Left lung (tissue), 10 donors: ENCODE data around the gene SLC2A4RG. TPM values are rescaled to one million over a fixed set of nuclear protein-coding genes. Genes with fewer than 3 reads are reported as not detected.

Source experiments
- ATAC-seq: fragments of 200-7000 bp; cut with Tn5 transposase; one replicate; pipeline ENCODE4 v1.9.1; 2020; ENCODE audit warnings: moderate library complexity
- DNase-seq, 4 donors: peaks; one replicate each; pipeline ENCODE4 v3.0.0-alpha.2; 2013 to 2020
- H3K27ac ChIP-seq, 2 donors: fragments of 200-600 bp; sonication (generic) in 1 of 2; one replicate each; pipeline versions ENCODE4 v1.5.0 to v1.8.0; 2020 to 2021
- H3K27me3 ChIP-seq, 2 donors: fragments of 200-600 bp; sonication (generic) in 1 of 2; one replicate each; pipeline versions ENCODE4 v1.5.0 to v1.8.0; 2020 to 2021
- H3K36me3 ChIP-seq, 2 donors: fragments of 200-600 bp; sonication (generic) in 1 of 2; one replicate each; pipeline versions ENCODE4 v1.5.0 to v1.8.0; 2020 to 2021
- H3K4me1 ChIP-seq, 2 donors: fragments of 200-600 bp; one replicate each; pipeline ENCODE4 v1.8.0; 2021
- H3K4me3 ChIP-seq, 2 donors: fragments of 200-600 bp; sonication (generic) in 1 of 2; one replicate each; pipeline versions ENCODE4 v1.5.0 to v1.8.0; 2020 to 2021; ENCODE audit warnings: mild to moderate bottlenecking in 1 of 2
- H3K9me3 ChIP-seq, 2 donors: fragments of 200-600 bp; sonication (generic) in 1 of 2; one replicate each; pipeline versions ENCODE4 v1.5.0 to v1.8.0; 2020 to 2021
- CTCF ChIP-seq, 2 donors: fragments of 200-600 bp; sonication (generic) in 1 of 2; IDR thresholded peaks; one replicate each; pipeline versions ENCODE4 v1.5.0 to v1.8.0; 2021; ENCODE audit warnings: antibody characterized with exemption in 2 of 2
- intact Hi-C, 2 donors: fragments of 100-400 bp; cut with DNase I; formaldehyde crosslinking; loops; one replicate each; pipeline versions ENCODE4 v1.11.2 to v1.14.2; 2022
- polyA plus RNA-seq, 6 donors: library from polyadenylated mRNA; unstranded; fragments of 120-200 nt; gene quantifications; one replicate each; pipeline ENCODE4 v1.2.1, GENCODE V29; 2013; ENCODE audit not compliant: insufficient read length in 6 of 6
- total RNA-seq, 2 donors: library from RNA; stranded (reverse); fragmentation: NEBNext Ultra II Directional; extraction: Animal tissue kit (Norgen Biotek cat#: 25700); gene quantifications; one replicate each; pipeline ENCODE4 v1.2.1, GENCODE V29; 2021
- donor health status: DM: no; HTN: yes; CAD: no.
- donor health status: DM: no; HTN: no; CAD: no.

SLC2A4RG gene
- total and polyA plus RNA-seq, 8 donors, result 61.1 to 166 (median 97.4) TPM

DNA sequence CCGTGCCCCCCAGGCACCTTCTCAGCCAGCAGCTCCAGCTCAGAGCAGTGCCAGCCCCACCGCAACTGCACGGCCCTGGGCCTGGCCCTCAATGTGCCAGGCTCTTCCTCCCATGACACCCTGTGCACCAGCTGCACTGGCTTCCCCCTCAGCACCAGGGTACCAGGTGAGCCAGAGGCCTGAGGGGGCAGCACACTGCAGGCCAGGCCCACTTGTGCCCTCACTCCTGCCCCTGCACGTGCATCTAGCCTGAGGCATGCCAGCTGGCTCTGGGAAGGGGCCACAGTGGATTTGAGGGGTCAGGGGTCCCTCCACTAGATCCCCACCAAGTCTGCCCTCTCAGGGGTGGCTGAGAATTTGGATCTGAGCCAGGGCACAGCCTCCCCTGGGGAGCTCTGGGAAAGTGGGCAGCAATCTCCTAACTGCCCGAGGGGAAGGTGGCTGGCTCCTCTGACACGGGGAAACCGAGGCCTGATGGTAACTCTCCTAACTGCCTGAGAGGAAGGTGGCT, 42.2 kb upstream of the SLC2A4RG start:
- no peaks in the 10 kb centered on the region for H3K9me3 ChIP-seq
- H3K27ac ChIP-seq, result peak overlapping the region in 1 of 2 donors; percentile 82
- ATAC-seq (no peak), DNase-seq (no peak)
- intact Hi-C loops, result no loop called here
- H3K36me3 ChIP-seq, result peaks cover 0 to 39% of the 10 kb centered on the region in 2 donors
- peaks cover 0 to 10% of the 10 kb centered on the region in 2 donors for H3K27me3 ChIP-seq
- no peak for TF ChIP-seq CTCF (IDR thresholded peaks at IDR 0.05)
- H3K4me3 ChIP-seq, result peak overlapping the region in 1 of 2 donors; percentile 40
- H3K4me1 ChIP-seq, result peaks cover 12 to 52% of the 10 kb centered on the region in 2 donors

DNA sequence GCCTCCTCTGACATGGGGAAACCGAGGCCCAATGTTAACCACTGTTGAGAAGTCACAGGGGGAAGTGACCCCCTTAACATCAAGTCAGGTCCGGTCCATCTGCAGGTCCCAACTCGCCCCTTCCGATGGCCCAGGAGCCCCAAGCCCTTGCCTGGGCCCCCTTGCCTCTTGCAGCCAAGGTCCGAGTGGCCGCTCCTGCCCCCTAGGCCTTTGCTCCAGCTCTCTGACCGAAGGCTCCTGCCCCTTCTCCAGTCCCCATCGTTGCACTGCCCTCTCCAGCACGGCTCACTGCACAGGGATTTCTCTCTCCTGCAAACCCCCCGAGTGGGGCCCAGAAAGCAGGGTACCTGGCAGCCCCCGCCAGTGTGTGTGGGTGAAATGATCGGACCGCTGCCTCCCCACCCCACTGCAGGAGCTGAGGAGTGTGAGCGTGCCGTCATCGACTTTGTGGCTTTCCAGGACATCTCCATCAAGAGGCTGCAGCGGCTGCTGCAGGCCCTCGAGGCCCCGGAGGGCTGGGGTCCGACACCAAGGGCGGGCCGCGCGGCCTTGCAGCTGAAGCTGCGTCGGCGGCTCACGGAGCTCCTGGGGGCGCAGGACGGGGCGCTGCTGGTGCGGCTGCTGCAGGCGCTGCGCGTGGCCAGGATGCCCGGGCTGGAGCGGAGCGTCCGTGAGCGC, 41.6 kb upstream of the SLC2A4RG start:
- DNase-seq (peak in 1 of 4 donors; percentile 75), ATAC-seq (no peak)
- peak overlapping the region in 1 of 2 donors; percentile 40 for H3K4me3 ChIP-seq
- H3K27ac ChIP-seq, result peak overlapping the region; percentile 56 to 82
- intact Hi-C loops, result no loop called here
- no peaks in the 10 kb centered on the region for H3K9me3 ChIP-seq
- TF ChIP-seq CTCF (IDR thresholded peaks at IDR 0.05), result no peak
- peaks cover 0 to 10% of the 10 kb centered on the region in 2 donors for H3K27me3 ChIP-seq
- peaks cover 12 to 47% of the 10 kb centered on the region in 2 donors for H3K4me1 ChIP-seq
- peaks cover 0 to 39% of the 10 kb centered on the region in 2 donors for H3K36me3 ChIP-seq

- H3K27ac ChIP-seq, result peak overlapping the region; percentile 56 to 82
- intact Hi-C loops, result no loop called here
- H3K36me3 ChIP-seq, result peaks cover 0 to 46% of the 10 kb centered on the region in 2 donors
- ATAC-seq (peak; percentile 50), DNase-seq (peak in 1 of 4 donors; percentile 81)
- H3K27me3 ChIP-seq, result peaks cover 0 to 10% of the 10 kb centered on the region in 2 donors
- H3K4me3 ChIP-seq, result peak overlapping the region in 1 of 2 donors; percentile 40
- no peaks in the 10 kb centered on the region for H3K9me3 ChIP-seq
- TF ChIP-seq CTCF (IDR thresholded peaks at IDR 0.05), result no peak
- peaks cover 12 to 47% of the 10 kb centered on the region in 2 donors for H3K4me1 ChIP-seq
Observed at GRCh38 chr20:63698739-63699465, 40.7 kb upstream of the SLC2A4RG start.

- H3K27ac ChIP-seq, result peak overlapping the region; percentile 41 to 82
- TF ChIP-seq CTCF (IDR thresholded peaks at IDR 0.05), result no peak
- ATAC-seq (no peak), DNase-seq (peak in 1 of 4 donors; percentile 70)
- no peaks in the 10 kb centered on the region for H3K9me3 ChIP-seq
- peak overlapping the region in 1 of 2 donors; percentile 40 for H3K4me3 ChIP-seq
- intact Hi-C loops, result no loop called here
- peaks cover 0 to 48% of the 10 kb centered on the region in 2 donors for H3K36me3 ChIP-seq
- H3K27me3 ChIP-seq, result peaks cover 0 to 10% of the 10 kb centered on the region in 2 donors
- peaks cover 12 to 47% of the 10 kb centered on the region in 2 donors for H3K4me1 ChIP-seq
Observed at GRCh38 chr20:63699466-63700198, 39.9 kb upstream of the SLC2A4RG start.
